Activated B cell treated with CpG ODN at 0.5 μM for 24 hours (primary cell): ENCODE data around the gene KCNAB2. TPM values are rescaled to one million over a fixed set of nuclear protein-coding genes. Genes with fewer than 3 reads are reported as not detected.
A peak's percentile ranks its signal among the peaks of the same experiment; 100 is the strongest.

Experiments
- ATAC-seq: fragments of 200-7000 bp; cut with Tn5 transposase; one replicate; pipeline ENCODE4 v1.10.0; 2021; ENCODE audit warnings: low read depth, mild to moderate bottlenecking, moderate library complexity
- CTCF ChIA-PET: fragments of 350-600 bp; sonication (Branson Sonifier 250); formaldehyde crosslinking; loops from one replicate; lab custom pipeline; 2021; ENCODE audit warnings: antibody characterized with exemption; lab: Charles Lee
- POLR2A ChIA-PET: fragments of 350-600 bp; sonication (Branson Sonifier 250); formaldehyde crosslinking; loops from one replicate; lab custom pipeline; 2021; ENCODE audit warnings: antibody characterized with exemption; lab: Charles Lee
- DNase-seq: peaks from one replicate; pipeline ENCODE4 v3.0.0; 2022
- H3K27ac Mint-ChIP-seq: one replicate; pipeline ENCODE4 v1.8.0; 2020; ENCODE audit warnings: mixed read lengths
- H3K27me3 Mint-ChIP-seq: one replicate; pipeline ENCODE4 v1.8.0; 2021; ENCODE audit warnings: mixed read lengths
- H3K36me3 Mint-ChIP-seq: one replicate; pipeline ENCODE4 v1.8.0; 2021; ENCODE audit warnings: low read depth, mixed read lengths
- H3K4me1 Mint-ChIP-seq: one replicate; pipeline ENCODE4 v1.8.0; 2021; ENCODE audit warnings: mixed read lengths
- H3K4me3 Mint-ChIP-seq: one replicate; pipeline ENCODE4 v1.8.0; 2020; ENCODE audit warnings: mild to moderate bottlenecking, mixed read lengths
- H3K9me3 Mint-ChIP-seq: one replicate; pipeline ENCODE4 v1.8.0; 2020; ENCODE audit warnings: mixed read lengths
- intact Hi-C: fragments of 100-400 bp; cut with micrococcal nuclease; formaldehyde crosslinking; loops from one replicate; pipeline ENCODE4 v1.15.1; 2024
- total RNA-seq: library from RNA; stranded (reverse); gene quantifications from 2 replicates; pipeline ENCODE4 v1.2.3, GENCODE V29; 2022
- TF ChIP-seq, protein P1 (sequence below): fragments of 200-600 bp; IDR thresholded peaks from one replicate; pipeline ENCODE4 v1.8.0; 2022; ENCODE audit warnings: antibody characterized with exemption, mild to moderate bottlenecking

The KCNAB2 gene
- total RNA-seq, 1 donor from 2014 or later = 121 TPM

DNA sequence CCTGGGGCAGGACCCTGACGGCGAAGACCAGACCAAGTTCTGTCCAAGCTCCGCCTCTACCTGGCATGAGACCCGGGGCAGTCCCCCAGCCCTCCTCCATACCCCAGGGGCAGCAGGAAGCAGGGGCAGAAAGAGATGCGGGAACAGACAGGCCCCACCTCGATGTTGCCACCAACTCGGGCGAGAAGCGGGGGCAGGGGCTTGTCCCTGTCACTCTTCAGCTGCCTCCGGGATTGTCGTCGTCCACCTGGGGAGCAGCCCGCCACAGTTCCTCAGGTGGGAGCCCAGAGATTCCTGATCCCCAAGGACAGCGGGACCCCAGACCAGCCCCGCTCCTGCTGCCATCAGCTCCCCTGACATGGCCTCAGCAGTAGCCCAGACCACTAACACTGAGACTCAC is 79.7 kb downstream of the KCNAB2 start:
- ChIA-PET CTCF (no interaction called here), POLR2A (no interaction called here)
- ATAC-seq (no peak), DNase-seq (no peak)
- intact Hi-C loops = no loop called here
- TF ChIP-seq, protein P1, sequence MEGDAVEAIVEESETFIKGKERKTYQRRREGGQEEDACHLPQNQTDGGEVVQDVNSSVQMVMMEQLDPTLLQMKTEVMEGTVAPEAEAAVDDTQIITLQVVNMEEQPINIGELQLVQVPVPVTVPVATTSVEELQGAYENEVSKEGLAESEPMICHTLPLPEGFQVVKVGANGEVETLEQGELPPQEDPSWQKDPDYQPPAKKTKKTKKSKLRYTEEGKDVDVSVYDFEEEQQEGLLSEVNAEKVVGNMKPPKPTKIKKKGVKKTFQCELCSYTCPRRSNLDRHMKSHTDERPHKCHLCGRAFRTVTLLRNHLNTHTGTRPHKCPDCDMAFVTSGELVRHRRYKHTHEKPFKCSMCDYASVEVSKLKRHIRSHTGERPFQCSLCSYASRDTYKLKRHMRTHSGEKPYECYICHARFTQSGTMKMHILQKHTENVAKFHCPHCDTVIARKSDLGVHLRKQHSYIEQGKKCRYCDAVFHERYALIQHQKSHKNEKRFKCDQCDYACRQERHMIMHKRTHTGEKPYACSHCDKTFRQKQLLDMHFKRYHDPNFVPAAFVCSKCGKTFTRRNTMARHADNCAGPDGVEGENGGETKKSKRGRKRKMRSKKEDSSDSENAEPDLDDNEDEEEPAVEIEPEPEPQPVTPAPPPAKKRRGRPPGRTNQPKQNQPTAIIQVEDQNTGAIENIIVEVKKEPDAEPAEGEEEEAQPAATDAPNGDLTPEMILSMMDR = no peak
- Mint-ChIP-seq H3K36me3 (no peaks in the 10 kb centered on the region), H3K4me1 (peaks cover 4% of the 10 kb centered on the region), H3K9me3 (no peaks in the 10 kb centered on the region), H3K27ac (no peak overlapping the region), H3K4me3 (no peak overlapping the region), H3K27me3 (peaks cover 2% of the 10 kb centered on the region)

DNA sequence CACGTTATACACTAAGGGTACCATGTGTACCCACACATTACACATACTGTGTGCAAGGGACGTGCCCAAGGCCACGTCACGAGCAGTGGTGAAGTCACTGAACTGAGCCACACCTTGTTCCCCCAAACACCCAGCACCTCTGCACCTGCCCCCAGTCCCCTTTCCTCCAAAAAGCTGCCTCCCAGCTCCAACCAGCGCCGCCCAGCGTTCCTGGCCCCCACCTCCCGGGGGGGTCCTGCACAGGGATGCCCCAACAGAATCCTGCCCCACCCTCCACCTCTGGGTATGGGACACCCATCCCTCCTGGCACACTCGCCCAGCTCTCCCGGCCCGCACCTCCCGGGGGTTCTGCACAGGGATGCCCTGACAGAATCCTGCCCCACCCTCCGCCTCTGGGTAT is 80.3 kb downstream of the KCNAB2 start:
- H3K9me3 Mint-ChIP-seq = no peaks in the 10 kb centered on the region
- TF ChIP-seq, protein P1 = no peak
- no peak for DNase-seq
- no peak overlapping the region for H3K27ac Mint-ChIP-seq
- peaks cover 2% of the 10 kb centered on the region for H3K27me3 Mint-ChIP-seq
- no peaks in the 10 kb centered on the region for H3K36me3 Mint-ChIP-seq
- no peak for ATAC-seq
- CTCF ChIA-PET = no interaction called here
- intact Hi-C loops = no loop called here
- POLR2A ChIA-PET = no interaction called here
- no peak overlapping the region for H3K4me3 Mint-ChIP-seq
- H3K4me1 Mint-ChIP-seq = peaks cover 4% of the 10 kb centered on the region

DNA sequence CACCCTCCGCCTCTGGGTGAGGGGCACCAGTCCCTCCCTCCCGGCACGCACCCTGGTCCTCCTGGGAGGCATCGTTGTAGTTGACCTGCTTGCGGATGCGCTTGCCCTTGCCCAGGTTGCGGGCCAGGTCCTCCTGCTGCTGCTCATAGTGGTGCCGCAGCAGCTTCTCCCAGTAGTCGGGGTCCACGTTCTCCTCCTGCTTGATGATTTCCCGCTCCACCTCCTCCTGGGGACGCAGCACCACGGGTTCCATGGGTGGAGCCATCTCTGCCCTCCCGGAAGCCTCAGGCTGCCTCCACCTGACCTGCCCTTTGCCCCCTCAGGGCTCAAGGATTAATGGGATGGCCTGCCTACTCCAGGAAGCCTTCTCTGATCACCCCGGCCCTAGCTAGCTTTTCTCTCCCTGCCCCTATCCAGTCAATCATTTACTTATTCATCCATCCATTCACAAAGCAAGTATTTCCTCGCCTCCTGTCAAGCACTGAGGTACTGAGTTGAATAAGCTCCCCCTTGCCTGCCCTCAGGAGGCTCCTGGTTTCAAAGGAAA is 80.9 kb downstream of the KCNAB2 start:
- intact Hi-C loops = no loop called here
- H3K27ac Mint-ChIP-seq = no peak overlapping the region
- ChIA-PET CTCF (no interaction called here), POLR2A (no interaction called here)
- ATAC-seq (no peak), DNase-seq (no peak)
- H3K4me3 Mint-ChIP-seq = no peak overlapping the region
- TF ChIP-seq, protein P1 = no peak
- no peaks in the 10 kb centered on the region for H3K9me3 Mint-ChIP-seq
- H3K36me3 Mint-ChIP-seq = no peaks in the 10 kb centered on the region
- H3K27me3 Mint-ChIP-seq = peaks cover 2% of the 10 kb centered on the region
- peaks cover 4% of the 10 kb centered on the region for H3K4me1 Mint-ChIP-seq

DNA sequence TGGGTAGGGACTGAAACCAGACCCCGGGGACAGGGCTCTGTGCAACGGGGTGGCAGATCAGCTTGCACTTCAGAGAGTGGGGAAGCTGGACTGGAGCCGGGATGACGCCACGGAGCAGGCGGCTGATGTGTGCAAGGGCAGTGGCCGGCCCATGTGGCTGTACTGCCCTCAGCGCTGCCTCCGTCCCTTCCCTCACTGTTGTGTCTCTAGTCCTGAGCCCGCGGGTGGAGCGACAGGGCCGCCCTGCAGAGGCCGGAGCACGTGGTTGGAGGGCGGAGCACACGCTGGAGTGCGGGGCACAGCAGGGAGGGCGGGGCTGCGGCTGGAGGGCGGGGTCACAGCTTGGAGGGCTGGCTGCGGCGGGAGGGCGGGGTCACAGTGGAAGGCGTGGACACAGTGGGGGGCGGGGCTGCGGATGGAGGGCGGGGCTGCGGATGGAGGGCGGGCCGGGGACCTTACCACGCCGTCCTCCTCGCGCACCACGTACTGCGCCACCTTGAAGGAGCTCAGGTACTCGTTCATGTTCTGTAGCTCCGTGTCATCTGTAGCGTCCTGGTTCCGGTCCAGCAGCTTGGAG is 82.0 kb downstream of the KCNAB2 start:
- intact Hi-C loops = no loop called here
- no peak overlapping the region for H3K4me3 Mint-ChIP-seq
- H3K9me3 Mint-ChIP-seq = peaks cover 8% of the 10 kb centered on the region
- no peaks in the 10 kb centered on the region for H3K36me3 Mint-ChIP-seq
- TF ChIP-seq, protein P1 = no peak
- H3K4me1 Mint-ChIP-seq = peaks cover 4% of the 10 kb centered on the region
- peaks cover 2% of the 10 kb centered on the region for H3K27me3 Mint-ChIP-seq
- POLR2A ChIA-PET = no interaction called here
- peak; percentile 35 for DNase-seq
- CTCF ChIA-PET = no interaction called here
- ATAC-seq = peak; percentile 92
- no peak overlapping the region for H3K27ac Mint-ChIP-seq

DNA sequence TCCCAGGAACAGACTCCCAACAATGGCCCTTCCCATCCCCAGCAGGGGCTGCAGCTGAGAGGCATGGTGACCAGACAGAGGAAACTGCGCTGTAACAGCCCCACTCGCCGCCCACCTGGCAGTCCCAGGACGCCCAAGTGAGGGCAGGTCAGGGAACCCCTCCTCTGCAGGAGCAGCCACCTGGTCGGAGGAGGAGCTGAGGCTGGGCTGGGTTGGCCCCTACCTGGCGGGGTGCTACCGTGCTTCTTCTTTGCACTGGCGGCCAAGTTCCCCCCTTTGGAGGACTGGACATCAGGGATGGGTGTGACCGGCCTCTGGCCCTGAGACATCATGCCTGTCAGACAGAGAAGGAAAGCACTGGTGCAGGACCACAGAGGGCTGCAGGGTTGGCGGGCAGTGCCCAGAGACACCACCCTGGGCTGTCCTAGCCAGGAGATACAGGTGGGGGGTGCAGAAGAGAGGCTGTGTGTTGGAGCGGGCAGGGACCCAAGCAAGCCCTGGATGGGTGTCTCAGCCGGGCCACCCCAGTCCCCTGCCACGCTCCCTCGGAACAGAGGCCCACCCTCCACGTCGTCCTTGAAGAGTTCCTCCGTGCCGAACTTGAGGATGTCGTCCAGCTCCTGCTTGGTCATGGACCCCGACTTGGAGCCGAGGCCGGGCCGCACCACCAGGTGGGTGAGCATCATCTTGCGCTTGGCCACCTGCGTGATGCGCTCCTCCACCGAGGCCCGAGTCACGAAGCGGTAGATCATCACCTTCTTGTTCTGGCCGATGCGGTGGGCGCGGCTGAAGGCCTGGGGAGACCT is 82.8 kb downstream of the KCNAB2 start:
- Mint-ChIP-seq H3K4me1 (peaks cover 4% of the 10 kb centered on the region), H3K9me3 (peaks cover 8% of the 10 kb centered on the region), H3K36me3 (no peaks in the 10 kb centered on the region), H3K27me3 (peaks cover 2% of the 10 kb centered on the region), H3K27ac (no peak overlapping the region), H3K4me3 (no peak overlapping the region)
- ATAC-seq (no peak), DNase-seq (no peak)
- TF ChIP-seq, protein P1 = no peak
- POLR2A ChIA-PET = no interaction called here
- intact Hi-C loops = no loop called here
- CTCF ChIA-PET = interaction anchor here (0.9 kb wide), 1 partner anchor 30 kb away, joined by 3 read pairs; no protein-coding TSS in a partner anchor
